HCT116 (cell line): Measurements from ENCODE around the gene CS. TPM values are rescaled to one million over a fixed set of nuclear protein-coding genes. Genes with fewer than 3 reads are reported as not detected.
A peak's percentile ranks its signal among the peaks of the same experiment; 100 is the strongest.

Experiments
- ATAC-seq: fragments of 200-7000 bp; cut with Tn5 transposase; 2 replicates; pipeline ENCODE4 v1.9.1; 2020; ENCODE audit warnings: mild to moderate bottlenecking, moderate library complexity
- BruUV-seq: library from RNA; stranded (reverse); fragments of 400-500 nt; replicated peaks from 2 replicates; lab custom pipeline; 2021; lab: Mats Ljungman, UMichigan
- CTCF ChIA-PET: fragments of 300-600 bp; sonication (Branson Sonifier 250); formaldehyde crosslinking; loops from one replicate; lab custom pipeline; 2021; ENCODE audit warnings: antibody characterized with exemption; lab: Charles Lee
- POLR2A ChIA-PET: fragments of 300-600, 350-600 bp; sonication (Branson Sonifier 250); formaldehyde crosslinking; loops from one replicate; lab custom pipeline; 2021; ENCODE audit warnings: antibody characterized with exemption; lab: Charles Lee
- RAD21 ChIA-PET, 2 experiments: fragments of 300-600 bp; sonication (Branson Sonifier 250); formaldehyde crosslinking; loops; one replicate each; lab custom pipeline; 2023; ENCODE audit warnings: low total read pairs in 2 of 2; ENCODE audit not compliant: uncharacterized antibody in 2 of 2, unreplicated experiment in 2 of 2, low non-redundant PET in 1 of 2; lab: Charles Lee
- DNase-seq: peaks from one replicate; pipeline ENCODE4 v3.0.0-alpha.2; 2010; ENCODE audit warnings: low read depth, low spot score
- H2AFZ ChIP-seq: fragments of 200-600 bp; shearing (Covaris generic), sonication (generic); 2 replicates; pipeline ENCODE4 v1.6.1; 2017; ENCODE audit warnings: low read depth, mixed run types, mixed read lengths, antibody characterized with exemption, low read length; ENCODE audit not compliant: poor library complexity, severe bottlenecking
- H3K27ac ChIP-seq: 2 replicates; pipeline ENCODE4 v1.5.1; 2012; ENCODE audit warnings: low read depth, low read length
- H3K27me3 ChIP-seq: fragments of 200-600 bp; sonication (generic); 2 replicates; pipeline ENCODE4 v1.6.1; 2016; ENCODE audit warnings: mixed run types, low read length, mixed read lengths; ENCODE audit not compliant: insufficient read depth
- H3K36me3 ChIP-seq, 2 experiments: fragments of 200-500 bp in 1 of 2; fragments of 200-600 bp in 1 of 2; sonication (Bioruptor generic) in 1 of 2; sonication (generic) in 1 of 2; 2 replicates each; pipeline versions ENCODE4 v1.5.1 to v1.6.1; 2014 to 2016; ENCODE audit warnings: low read length in 2 of 2, inconsistent platforms in 1 of 2, mixed read lengths in 1 of 2, mixed run types in 1 of 2; ENCODE audit not compliant: insufficient read depth in 2 of 2, control insufficient read depth in 1 of 2
- H3K4me1 ChIP-seq, 2 experiments: fragments of 200-600 bp in 1 of 2; sonication (generic) in 1 of 2; 2 replicates each; pipeline versions ENCODE4 v1.5.1 to v1.6.1; 2012 to 2017; ENCODE audit warnings: low read length in 2 of 2, inconsistent platforms in 1 of 2, mild to moderate bottlenecking in 1 of 2, mixed read lengths in 1 of 2, mixed run types in 1 of 2, moderate library complexity in 1 of 2; ENCODE audit not compliant: insufficient read depth in 2 of 2, control insufficient read depth in 1 of 2
- H3K4me2 ChIP-seq: fragments of 200-600 bp; sonication (generic); 2 replicates; pipeline ENCODE4 v1.6.1; 2017; ENCODE audit warnings: mixed run types, low read length, mixed read lengths
- H3K4me3 ChIP-seq, 2 experiments: fragments of 200-600 bp in 1 of 2; sonication (generic) in 1 of 2; replicated peaks in 1 of 2; 2 replicates each; pipeline ENCODE4 v1.5.1; 2011 to 2016; ENCODE audit warnings: low read length in 2 of 2, control low read depth in 1 of 2, low read depth in 1 of 2, mild to moderate bottlenecking in 1 of 2, mixed read lengths in 1 of 2, mixed run types in 1 of 2
- H3K79me2 ChIP-seq: fragments of 200-600 bp; sonication (generic); 2 replicates; pipeline ENCODE4 v1.6.1; 2017; ENCODE audit warnings: mild to moderate bottlenecking, mixed run types, low read length, moderate library complexity, mixed read lengths; ENCODE audit not compliant: insufficient read depth
- H3K9ac ChIP-seq: fragments of 200-600 bp; sonication (generic); 2 replicates; pipeline ENCODE4 v1.6.1; 2016; ENCODE audit warnings: low read length, mixed read lengths
- H3K9me2 ChIP-seq: fragments of 200-600 bp; sonication (generic), shearing (Covaris generic); 2 replicates; pipeline ENCODE4 v1.6.1; 2017; ENCODE audit warnings: mixed run types, mild to moderate bottlenecking, moderate library complexity; ENCODE audit not compliant: insufficient read depth
- H3K9me3 ChIP-seq, 2 experiments: fragments of 200-500 bp in 1 of 2; fragments of 200-600 bp in 1 of 2; sonication (Bioruptor generic) in 1 of 2; sonication (generic) in 1 of 2; 2 replicates each; pipeline ENCODE4 v1.6.1; 2014 to 2017; ENCODE audit warnings: low read length in 2 of 2, mixed read lengths in 2 of 2, inconsistent platforms in 1 of 2, low read depth in 1 of 2, mild to moderate bottlenecking in 1 of 2, mixed run types in 1 of 2, moderate library complexity in 1 of 2; ENCODE audit not compliant: control insufficient read depth in 1 of 2, insufficient read depth in 1 of 2
- H4K20me1 ChIP-seq: fragments of 200-600 bp; sonication (generic), shearing (Covaris generic); 2 replicates; pipeline ENCODE4 v1.6.1; 2017; ENCODE audit warnings: mixed run types, mild to moderate bottlenecking, moderate library complexity; ENCODE audit not compliant: insufficient read depth
- CBX3 ChIP-seq: IDR thresholded peaks from 2 replicates; pipeline ENCODE4 v1.6.1; 2012; ENCODE audit warnings: low read depth
- CEBPB ChIP-seq: IDR thresholded peaks from 2 replicates; pipeline ENCODE4 v1.6.1; 2012; ENCODE audit warnings: low read depth
- EGR1 ChIP-seq: IDR thresholded peaks from 2 replicates; pipeline ENCODE4 v1.6.1; 2012; ENCODE audit warnings: low read depth
- ELF1 ChIP-seq: IDR thresholded peaks from 2 replicates; pipeline ENCODE4 v1.6.1; 2012; ENCODE audit warnings: low read depth, borderline replicate concordance
- EZH2phosphoT487 ChIP-seq: fragments of 200-600 bp; IDR thresholded peaks from 2 replicates; pipeline ENCODE4 v1.6.1; 2018; ENCODE audit warnings: antibody characterized with exemption, borderline replicate concordance
- FOSL1 ChIP-seq: IDR thresholded peaks from 2 replicates; pipeline ENCODE4 v1.6.1; 2012; ENCODE audit warnings: low read depth
- JUND ChIP-seq: IDR thresholded peaks from 2 replicates; pipeline ENCODE4 v1.6.1; 2012
- POLR2AphosphoS5 ChIP-seq: IDR thresholded peaks from 2 replicates; pipeline ENCODE4 v1.6.1; 2011; ENCODE audit warnings: mild to moderate bottlenecking, low read depth, low read length, moderate library complexity
- SIN3A ChIP-seq: IDR thresholded peaks from 2 replicates; pipeline ENCODE4 v1.6.1; 2012; ENCODE audit warnings: low read depth
- SRF ChIP-seq: IDR thresholded peaks from 2 replicates; pipeline ENCODE4 v1.6.1; 2012; ENCODE audit warnings: low read depth
- TCF7L2 ChIP-seq: IDR thresholded peaks from 2 replicates; pipeline ENCODE4 v1.7.0; 2011; ENCODE audit warnings: borderline replicate concordance, inconsistent platforms; ENCODE audit not compliant: insufficient read depth, insufficient read length; ENCODE audit errors: extremely low read depth
- YY1 ChIP-seq: IDR thresholded peaks from 2 replicates; pipeline ENCODE4 v1.6.1; 2011; ENCODE audit warnings: low read length, low read depth, moderate library complexity, mild to moderate bottlenecking; ENCODE audit not compliant: insufficient replicate concordance; ENCODE audit errors: extremely low read depth
- ZFX ChIP-seq: fragments of 450-650 bp; IDR thresholded peaks from 2 replicates; pipeline ENCODE4 v1.6.1; 2017
- ZNF274 ChIP-seq: fragments of 200-500 bp; sonication (Bioruptor generic); IDR thresholded peaks from 2 replicates; pipeline ENCODE4 v1.6.1; 2014; ENCODE audit warnings: mild to moderate bottlenecking, low read depth, low read length, inconsistent platforms
- intact Hi-C: fragments of 100-400 bp; cut with micrococcal nuclease; formaldehyde crosslinking; loops from 2 replicates; pipeline ENCODE4 v1.10.0; 2022
- total RNA-seq: library from RNA; stranded (reverse); gene quantifications from one replicate; pipeline ENCODE4 v1.2.1, GENCODE V29; 2021; ENCODE audit not compliant: unreplicated experiment
- TF ChIP-seq, protein P1 (sequence below): IDR thresholded peaks from 2 replicates; pipeline ENCODE4 v1.6.1; 2012; ENCODE audit warnings: low read depth
- TF ChIP-seq, protein P2 (sequence below): IDR thresholded peaks from 2 replicates; pipeline ENCODE4 v1.6.1; 2011; ENCODE audit warnings: mild to moderate bottlenecking, low read length, moderate library complexity; ENCODE audit not compliant: insufficient replicate concordance; ENCODE audit errors: extremely low read depth
- TF ChIP-seq, protein P3 (sequence below): IDR thresholded peaks from 2 replicates; pipeline ENCODE4 v1.6.1; 2012
- TF ChIP-seq, protein P4 (sequence below), 3 experiments: fragments of 200-600 bp in 1 of 3; sonication (generic) in 1 of 3; IDR thresholded peaks in 2 of 3; conservative IDR thresholded peaks in 1 of 3; 2 replicates each; pipeline ENCODE4 v1.5.1; 2012 to 2017; ENCODE audit warnings: low read depth in 2 of 3, low read length in 2 of 3, antibody characterized with exemption in 1 of 3, borderline replicate concordance in 1 of 3, control low read depth in 1 of 3, mild to moderate bottlenecking in 1 of 3, mixed read lengths in 1 of 3, mixed run types in 1 of 3, moderate library complexity in 1 of 3; ENCODE audit not compliant: insufficient read depth in 1 of 3

The CS gene
- total RNA-seq, 1 experiment from 2014 or later = 270 TPM

DNA sequence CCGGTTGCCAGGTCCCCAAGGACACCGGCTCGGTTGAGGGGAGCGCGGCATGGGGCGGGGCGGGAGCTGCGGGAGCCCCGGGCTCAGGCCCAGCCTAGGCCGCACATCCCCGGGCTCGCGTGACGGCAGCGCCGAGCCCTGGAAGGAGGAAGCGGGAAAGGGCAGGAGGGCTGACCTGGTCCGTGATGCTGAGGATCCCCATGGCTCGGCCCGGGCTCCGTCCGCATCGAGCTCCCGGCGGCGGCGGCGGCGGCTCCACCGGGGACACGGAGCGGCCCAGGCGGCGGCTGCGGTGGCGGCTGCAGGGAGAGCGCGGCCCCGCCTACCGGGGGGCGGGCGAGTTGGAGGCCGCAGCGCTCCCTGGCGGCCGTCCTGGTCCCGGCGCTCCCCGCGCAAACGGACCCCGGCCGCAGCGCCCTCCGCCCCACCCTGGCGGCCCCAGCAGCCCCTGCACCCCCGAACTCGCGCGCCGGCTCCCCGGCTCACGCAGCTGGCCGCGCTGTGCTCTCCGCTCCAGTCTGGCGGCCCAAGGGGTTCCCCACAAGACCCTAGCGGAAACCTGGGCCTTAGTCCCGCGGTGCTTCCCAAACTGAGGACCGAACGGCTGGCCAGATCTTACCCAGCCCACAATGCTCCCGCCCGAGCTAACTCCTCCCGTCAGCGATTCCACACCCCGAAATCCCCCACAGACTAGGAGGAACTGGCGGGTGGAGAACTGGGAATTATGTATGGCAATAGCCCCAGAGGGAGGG, 41.9 kb downstream of the CS start, which contains the start of gene ANKRD52:
ANKRD52 (minus strand) TSS at position 317 of the 752 bp plus-strand sequence; CDS start at position 202, 115 bp downstream.
- H4K20me1 ChIP-seq = no peaks in the 10 kb centered on the region
- peaks cover 19 to 36% of the 10 kb centered on the region in 2 experiments; a peak in 3 of 4 replicates for H3K36me3 ChIP-seq
- peak within 1 kb of the TSS; percentile 82 for H3K27ac ChIP-seq
- H3K9me2 ChIP-seq = no peaks in the 10 kb centered on the region
- peak within 1 kb of the TSS; percentile 97 for H3K4me2 ChIP-seq
- peak within 1 kb of the TSS; percentile 81 for H2AFZ ChIP-seq
- H3K9me3 ChIP-seq = no peaks in the 10 kb centered on the region
- intact Hi-C loops = loop anchor here (5.0 kb wide), 1 partner anchor 36 kb away; the partner anchor contains the start of genes NABP2 and RNF41
- H3K4me3 ChIP-seq = peak within 1 kb of the TSS; percentile 71 to 89
- ATAC-seq = peak; percentile 79
- ChIA-PET RAD21 (interaction anchor here in 1 of 2 experiments (0.6 kb wide), 1 partner anchor 100 kb away, joined by 3 read pairs; no protein-coding TSS in a partner anchor), CTCF (interaction anchor here (1.7 kb wide), 2 partner anchors 9 to 68 kb away, joined by 8 to 11 read pairs; partner anchors contain the start of genes COQ10A and SMARCC2), POLR2A (interaction anchor here (0.6 to 0.8 kb wide), 2 partner anchors 9 to 36 kb away, joined by 3 to 4 read pairs; partner anchors contain the start of genes COQ10A and RNF41)
- peaks cover 26 to 52% of the 10 kb centered on the region in 2 experiments for H3K4me1 ChIP-seq
- peak within 1 kb of the TSS; percentile 89 for H3K9ac ChIP-seq
- no peak for DNase-seq
- no peaks in the 10 kb centered on the region for H3K27me3 ChIP-seq
- BruUV-seq = no TSS peak
- H3K79me2 ChIP-seq = peaks cover 30% of the 10 kb centered on the region
- TF ChIP-seq JUND (no peak), CBX3 (no peak), SRF (no peak), ZNF274 (no peak), CEBPB (no peak), EGR1 (no peak), ELF1 (no peak), EZH2phosphoT487 (no peak), SIN3A (0 out of 2 replicates have a peak, but pooled peaks have one; percentile 35), POLR2AphosphoS5 (peak; percentile 70; the same call in 1 of the 2 replicates), ZFX (peak; percentile 100), YY1 (no peak), TCF7L2 (no peak), FOSL1 (no peak)
- TF ChIP-seq, protein P1, sequence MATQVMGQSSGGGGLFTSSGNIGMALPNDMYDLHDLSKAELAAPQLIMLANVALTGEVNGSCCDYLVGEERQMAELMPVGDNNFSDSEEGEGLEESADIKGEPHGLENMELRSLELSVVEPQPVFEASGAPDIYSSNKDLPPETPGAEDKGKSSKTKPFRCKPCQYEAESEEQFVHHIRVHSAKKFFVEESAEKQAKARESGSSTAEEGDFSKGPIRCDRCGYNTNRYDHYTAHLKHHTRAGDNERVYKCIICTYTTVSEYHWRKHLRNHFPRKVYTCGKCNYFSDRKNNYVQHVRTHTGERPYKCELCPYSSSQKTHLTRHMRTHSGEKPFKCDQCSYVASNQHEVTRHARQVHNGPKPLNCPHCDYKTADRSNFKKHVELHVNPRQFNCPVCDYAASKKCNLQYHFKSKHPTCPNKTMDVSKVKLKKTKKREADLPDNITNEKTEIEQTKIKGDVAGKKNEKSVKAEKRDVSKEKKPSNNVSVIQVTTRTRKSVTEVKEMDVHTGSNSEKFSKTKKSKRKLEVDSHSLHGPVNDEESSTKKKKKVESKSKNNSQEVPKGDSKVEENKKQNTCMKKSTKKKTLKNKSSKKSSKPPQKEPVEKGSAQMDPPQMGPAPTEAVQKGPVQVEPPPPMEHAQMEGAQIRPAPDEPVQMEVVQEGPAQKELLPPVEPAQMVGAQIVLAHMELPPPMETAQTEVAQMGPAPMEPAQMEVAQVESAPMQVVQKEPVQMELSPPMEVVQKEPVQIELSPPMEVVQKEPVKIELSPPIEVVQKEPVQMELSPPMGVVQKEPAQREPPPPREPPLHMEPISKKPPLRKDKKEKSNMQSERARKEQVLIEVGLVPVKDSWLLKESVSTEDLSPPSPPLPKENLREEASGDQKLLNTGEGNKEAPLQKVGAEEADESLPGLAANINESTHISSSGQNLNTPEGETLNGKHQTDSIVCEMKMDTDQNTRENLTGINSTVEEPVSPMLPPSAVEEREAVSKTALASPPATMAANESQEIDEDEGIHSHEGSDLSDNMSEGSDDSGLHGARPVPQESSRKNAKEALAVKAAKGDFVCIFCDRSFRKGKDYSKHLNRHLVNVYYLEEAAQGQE = no peak
- TF ChIP-seq, protein P2, sequence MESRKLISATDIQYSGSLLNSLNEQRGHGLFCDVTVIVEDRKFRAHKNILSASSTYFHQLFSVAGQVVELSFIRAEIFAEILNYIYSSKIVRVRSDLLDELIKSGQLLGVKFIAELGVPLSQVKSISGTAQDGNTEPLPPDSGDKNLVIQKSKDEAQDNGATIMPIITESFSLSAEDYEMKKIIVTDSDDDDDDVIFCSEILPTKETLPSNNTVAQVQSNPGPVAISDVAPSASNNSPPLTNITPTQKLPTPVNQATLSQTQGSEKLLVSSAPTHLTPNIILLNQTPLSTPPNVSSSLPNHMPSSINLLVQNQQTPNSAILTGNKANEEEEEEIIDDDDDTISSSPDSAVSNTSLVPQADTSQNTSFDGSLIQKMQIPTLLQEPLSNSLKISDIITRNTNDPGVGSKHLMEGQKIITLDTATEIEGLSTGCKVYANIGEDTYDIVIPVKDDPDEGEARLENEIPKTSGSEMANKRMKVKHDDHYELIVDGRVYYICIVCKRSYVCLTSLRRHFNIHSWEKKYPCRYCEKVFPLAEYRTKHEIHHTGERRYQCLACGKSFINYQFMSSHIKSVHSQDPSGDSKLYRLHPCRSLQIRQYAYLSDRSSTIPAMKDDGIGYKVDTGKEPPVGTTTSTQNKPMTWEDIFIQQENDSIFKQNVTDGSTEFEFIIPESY = no peak
- TF ChIP-seq, protein P3, sequence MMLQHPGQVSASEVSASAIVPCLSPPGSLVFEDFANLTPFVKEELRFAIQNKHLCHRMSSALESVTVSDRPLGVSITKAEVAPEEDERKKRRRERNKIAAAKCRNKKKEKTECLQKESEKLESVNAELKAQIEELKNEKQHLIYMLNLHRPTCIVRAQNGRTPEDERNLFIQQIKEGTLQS = no peak
- TF ChIP-seq, protein P4, sequence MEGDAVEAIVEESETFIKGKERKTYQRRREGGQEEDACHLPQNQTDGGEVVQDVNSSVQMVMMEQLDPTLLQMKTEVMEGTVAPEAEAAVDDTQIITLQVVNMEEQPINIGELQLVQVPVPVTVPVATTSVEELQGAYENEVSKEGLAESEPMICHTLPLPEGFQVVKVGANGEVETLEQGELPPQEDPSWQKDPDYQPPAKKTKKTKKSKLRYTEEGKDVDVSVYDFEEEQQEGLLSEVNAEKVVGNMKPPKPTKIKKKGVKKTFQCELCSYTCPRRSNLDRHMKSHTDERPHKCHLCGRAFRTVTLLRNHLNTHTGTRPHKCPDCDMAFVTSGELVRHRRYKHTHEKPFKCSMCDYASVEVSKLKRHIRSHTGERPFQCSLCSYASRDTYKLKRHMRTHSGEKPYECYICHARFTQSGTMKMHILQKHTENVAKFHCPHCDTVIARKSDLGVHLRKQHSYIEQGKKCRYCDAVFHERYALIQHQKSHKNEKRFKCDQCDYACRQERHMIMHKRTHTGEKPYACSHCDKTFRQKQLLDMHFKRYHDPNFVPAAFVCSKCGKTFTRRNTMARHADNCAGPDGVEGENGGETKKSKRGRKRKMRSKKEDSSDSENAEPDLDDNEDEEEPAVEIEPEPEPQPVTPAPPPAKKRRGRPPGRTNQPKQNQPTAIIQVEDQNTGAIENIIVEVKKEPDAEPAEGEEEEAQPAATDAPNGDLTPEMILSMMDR (IDR thresholded peaks at IDR 0.05 in 2 of 3, conservative IDR thresholded peaks at IDR 0.05 in 1 of 3; ENCODE audit: borderline replicate concordance in 1 of 3, insufficient read depth in 1 of 3, low read depth in 2 of 3, low read length in 2 of 3) = peak; percentile 5 to 52 (median 44); a peak in 3 of 6 replicates
